Glomerular visceral epithelial cell (primary cell): ENCODE measurements around the gene BTBD9.
A peak's percentile ranks its signal among the peaks of the same experiment; 100 is the strongest.
"Not testable (repeated sequence)": the region's sequence is repeated elsewhere in the genome, so short reads cannot be mapped to it uniquely, and the experiment has no call there.

Source experiments
- DNase-seq: peaks from one replicate; pipeline ENCODE4 v3.0.0-alpha.2; 2016; ENCODE audit errors: extremely low spot score

The BTBD9 gene

DNA sequence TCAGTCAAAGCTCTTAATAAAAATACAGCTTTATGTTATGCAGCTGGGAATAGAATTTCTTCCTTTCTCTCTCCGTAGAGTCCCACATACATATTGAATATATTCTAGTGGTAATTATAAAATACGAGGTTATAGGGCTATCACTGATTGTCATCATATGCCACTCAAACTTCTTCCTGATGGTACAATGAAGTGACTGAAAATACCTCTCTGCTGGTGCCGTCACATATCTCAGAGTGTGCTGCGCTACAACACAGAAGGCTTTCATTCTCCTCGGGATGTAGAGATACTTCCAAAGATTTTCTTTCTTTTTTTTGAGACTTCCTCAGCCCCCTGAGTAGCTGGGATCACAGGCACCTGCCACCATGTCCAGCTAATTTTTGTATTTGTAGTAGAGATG is 249.9 kb downstream of the BTBD9 start:
- DNase-seq = no peak

DNA sequence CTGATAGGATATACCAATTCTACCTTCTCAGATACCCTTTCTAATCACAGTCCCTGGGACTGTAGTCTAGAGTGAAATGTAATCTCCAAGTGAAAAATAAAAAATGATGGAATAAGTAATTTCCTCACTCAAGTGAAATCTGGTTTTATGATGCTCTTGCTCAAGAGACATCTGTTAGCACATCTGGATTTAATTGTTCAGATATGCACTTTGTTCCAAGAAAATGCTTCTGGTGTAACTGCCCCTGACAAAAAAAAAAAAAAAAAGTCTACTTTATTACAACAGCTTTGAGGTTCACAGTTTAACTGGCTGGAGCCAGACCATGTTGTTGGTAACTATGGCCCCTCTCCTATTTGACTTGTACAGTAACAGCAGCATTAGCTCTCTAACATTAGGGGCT is 251.8 kb downstream of the BTBD9 start:
- no peak for DNase-seq

DNA sequence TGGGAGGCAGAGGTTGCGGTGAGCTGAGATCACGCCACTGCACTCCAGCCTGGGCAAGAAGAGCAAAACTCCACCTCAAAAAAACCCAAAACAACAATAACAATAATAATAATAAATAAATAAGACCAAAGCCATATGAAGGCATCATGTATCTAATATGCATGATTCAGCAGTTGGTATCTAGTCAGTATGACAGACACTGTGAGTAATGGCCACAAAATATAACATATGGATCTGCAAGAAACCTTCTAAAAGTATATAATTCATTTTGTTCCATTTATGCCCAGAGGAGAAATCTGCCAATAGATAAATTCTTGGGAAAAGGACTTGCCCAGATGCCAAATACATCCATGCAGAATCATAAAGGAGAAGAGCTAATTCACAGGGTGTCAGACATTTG is 252.3 kb downstream of the BTBD9 start:
- no peak for DNase-seq

DNA sequence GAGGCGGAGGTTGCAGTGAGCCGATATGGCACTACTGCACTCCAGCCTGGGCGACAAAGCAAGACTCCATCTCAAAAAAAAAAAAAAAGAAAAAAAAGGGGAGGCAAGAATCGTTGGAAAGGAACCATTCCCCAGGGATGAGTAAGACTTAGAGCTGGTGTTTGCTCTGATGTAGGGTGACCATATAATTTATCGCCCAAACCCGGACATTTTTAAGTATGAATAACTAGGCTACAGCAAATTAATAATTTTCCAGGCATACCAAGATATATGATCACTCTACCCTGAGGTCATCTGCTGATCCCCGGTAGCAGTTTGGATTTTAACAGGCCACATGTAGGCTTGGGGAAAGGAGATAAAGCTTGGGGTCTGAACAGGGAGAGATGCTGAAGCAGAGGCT is 260.9 kb downstream of the BTBD9 start:
- DNase-seq = peak; percentile 78

DNA sequence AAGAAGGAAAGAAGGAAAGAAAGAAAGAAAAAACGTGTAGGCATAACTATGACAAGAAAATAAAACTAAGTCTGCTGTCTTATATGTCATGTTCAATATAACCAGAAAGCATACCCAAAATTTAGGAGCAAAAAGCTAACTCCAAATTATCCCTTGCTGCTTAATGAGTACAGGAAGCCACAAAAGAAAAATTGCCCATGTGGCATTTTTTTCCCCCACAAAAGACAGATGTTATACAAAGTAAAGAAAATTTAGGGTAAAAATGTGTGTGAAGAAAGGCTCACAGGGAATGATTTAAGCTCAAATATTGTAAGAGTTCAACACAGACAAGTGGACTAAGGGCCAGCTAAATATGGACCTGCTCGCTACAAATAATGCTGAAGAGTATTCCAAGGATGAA is 263.8 kb downstream of the BTBD9 start:
- no peak for DNase-seq

DNA sequence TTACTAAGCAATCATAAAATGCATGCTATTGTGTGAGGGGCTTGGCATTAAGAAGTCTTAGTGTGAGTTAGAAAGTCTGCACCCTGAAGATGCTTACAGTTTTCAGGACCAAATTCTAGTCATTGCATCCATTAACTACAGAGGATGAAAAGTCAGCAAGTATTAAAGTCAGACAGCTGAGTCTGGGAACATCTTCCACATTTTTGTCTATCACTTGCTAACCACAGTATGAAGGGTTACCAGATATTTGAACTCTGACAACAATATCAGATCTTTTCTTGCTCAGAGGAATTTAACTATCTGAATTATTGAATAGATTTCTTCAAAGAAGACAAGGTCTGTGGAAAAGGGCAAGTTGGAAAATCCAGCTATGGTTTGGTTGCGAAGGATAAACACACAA is 264.4 kb downstream of the BTBD9 start:
- DNase-seq = no peak

DNA sequence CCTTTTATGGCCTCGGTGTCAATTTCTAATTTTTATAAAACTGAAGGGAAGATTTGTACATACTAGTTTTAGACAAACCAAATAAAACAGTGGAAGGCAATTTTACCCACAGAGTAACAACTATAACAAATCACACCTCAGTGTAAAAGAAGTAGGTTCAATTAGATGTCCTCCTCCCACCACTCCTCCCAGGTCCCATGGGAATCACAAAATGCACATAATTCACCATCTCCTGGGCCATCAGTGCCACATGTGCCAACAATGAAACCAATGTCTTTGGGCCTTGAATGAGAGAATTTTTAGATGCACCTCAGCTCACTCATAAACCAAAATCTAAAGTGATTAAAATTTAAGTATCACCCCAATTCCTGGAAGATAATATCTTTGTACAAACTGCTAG is 267.8 kb downstream of the BTBD9 start:
- no peak for DNase-seq

DNA sequence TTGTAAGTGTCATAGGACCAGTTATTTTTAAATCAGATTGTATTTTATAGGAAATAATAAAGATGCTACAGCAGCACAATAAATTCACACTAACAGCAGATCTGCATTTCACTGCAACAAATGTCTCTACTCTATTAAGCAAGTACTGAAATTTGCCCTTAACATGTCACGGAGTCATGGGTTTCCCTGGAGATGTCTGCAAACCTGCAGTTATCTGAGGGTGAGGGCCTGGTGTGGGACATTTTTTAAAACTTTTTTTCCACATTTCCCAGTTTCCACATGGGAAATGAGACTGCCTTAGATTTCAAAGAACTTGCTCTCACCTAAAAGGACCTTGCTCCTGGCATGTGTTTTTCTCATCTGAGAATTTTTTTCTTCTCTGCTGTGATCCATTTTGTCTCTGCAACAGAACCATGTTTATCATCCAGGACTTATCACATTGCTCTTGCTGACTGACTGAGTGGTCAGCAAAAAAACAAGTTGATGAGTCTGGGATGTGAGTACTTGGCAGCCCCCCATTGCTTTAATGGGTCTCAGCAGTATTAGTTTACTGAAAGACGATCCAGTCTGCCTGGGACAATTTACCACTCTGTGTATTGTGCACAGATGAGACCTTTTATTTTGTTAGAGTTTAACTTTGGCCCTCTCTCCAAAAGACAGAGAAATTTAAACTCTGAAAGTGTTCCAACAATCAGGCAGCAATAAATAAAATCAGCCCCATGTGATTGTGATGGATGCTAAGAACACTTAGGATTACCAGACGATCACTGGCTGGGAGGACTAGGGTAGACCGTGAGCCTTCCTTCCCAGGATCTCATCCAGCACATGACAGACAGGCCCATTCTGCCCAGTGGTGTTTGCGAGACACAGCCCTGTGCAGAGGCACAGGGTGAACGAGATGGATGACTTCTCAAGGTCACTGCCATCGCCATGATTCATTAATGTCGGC is 268.8 kb downstream of the BTBD9 start:
- DNase-seq = no peak

DNA sequence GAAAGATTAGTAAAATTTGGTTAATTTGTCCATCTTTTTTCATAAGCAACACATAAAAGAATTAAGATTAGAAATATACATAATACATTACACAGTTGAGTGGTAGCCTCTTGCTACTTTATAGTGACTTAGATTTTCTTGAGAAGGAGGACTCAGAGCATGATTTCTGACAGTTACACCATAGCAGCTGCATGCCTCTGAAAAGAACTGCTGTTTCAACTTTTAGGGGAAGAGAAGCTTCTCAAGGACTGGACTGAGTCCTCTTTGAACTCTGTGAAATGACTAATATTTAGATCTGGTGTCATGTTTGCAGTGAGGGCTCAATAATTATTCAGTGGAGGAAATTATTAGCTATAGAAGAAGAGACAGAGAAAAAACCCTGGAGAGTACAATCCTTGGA is 272.5 kb downstream of the BTBD9 start:
- no peak for DNase-seq

DNA sequence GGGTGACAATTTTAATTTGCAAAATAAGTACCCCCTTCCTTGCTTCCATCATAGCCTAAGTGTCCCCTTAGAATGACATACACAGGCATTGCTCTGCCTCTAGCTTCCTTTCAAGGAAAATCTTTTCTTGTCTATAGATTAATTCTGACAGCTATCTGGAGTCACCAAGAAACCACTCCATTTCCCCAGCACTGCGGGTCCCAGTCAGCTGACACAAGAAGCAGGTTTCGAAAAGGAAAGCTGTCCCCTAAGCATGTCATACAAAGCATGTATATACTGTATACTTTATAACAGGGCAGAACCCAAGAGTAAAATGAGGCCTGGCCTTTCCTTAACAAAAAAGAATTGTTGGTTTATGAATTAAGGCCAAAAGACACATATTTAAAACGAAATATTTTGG is 273.5 kb downstream of the BTBD9 start:
- DNase-seq = no peak

DNA sequence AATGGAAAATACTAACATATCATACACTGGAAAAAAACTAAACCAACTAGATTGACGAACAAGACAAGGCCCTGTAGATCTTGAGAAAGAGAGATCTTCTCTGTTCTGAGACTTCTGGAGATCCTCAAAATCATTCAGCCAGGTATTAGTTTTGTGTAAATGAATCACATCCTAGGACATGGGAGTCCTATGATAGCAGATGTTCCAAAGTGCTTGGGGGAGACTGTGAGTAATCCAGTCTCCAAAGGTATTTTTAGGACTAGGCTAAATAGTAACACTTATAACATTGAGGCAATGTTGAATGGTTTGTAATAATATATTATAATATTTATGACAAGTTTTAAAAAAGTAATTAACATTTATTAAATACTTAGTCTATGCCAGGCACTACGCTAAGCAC is 275.0 kb downstream of the BTBD9 start:
- DNase-seq = no peak

DNA sequence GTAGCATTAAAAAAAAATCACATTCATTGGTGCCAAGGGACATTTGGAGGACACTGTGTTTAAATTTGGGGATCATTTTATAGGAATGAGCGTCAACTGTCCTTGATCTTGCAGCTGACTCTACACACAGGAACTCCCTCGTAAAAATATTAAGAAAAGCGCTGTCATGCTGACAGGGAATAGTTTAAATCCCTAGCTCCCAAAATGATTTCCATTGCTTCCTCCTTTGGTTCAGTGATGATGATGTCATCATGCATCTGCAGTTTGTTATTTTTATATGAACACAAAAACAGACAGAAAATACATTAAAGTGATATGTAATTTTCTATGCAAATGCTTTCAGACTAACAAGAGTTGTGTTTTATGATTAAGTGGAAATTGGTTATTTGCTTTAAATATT is 275.6 kb downstream of the BTBD9 start:
- no peak for DNase-seq

DNA sequence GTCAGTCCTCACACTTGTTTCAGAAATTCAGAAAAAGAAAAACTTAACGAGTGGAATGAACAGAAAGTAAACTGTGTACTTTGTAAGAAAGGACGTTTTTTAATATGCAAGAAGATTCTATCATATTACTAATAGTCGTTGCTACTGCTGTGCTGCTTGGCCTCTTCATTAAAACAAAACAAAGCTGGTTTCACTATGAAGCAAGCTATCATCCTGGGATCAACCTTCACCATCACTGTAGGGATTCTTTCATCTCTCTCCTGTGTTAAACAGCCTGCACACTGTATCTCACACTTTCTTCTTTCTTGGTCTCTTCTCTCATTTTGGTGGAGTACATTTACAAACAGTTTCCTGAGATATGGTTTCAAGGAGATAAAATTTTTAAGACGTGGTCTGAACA is 284.2 kb downstream of the BTBD9 start:
- DNase-seq = no peak

DNA sequence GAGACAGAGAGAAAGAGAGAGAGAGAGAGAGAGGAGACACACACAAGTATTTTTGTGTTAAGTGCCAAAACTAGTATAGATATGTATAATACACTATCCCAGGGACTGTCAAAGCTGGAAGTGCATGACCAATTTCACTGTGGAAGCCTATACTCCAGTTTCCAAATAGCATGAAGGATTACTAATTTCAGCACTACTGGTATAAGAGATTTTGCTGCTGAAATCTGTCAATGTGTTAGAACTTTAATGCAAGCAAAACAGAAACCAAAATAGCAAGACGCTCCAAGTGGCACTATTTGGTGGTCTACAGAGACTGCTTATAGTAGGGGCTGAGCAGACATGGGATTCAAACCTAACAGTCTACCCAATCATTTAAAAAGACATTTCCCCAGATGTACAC is 284.8 kb downstream of the BTBD9 start:
- no peak for DNase-seq

DNA sequence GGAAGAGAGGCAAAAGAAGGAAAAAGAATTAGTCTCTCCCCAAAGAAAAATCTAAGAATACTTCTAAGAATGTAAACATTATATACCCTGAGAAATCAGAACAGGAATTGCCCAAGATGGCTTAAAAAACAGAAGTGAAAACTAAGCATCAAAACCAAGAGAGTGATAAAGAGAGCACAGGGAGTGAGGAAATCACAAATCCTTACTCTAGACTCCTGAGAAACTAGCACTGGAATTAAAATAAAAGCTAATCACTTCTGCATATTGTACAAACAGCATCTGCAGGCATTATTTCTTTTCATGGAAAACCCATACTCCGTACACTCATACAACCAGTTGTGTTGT is 285.7 kb downstream of the BTBD9 start:
- DNase-seq = no peak

DNA sequence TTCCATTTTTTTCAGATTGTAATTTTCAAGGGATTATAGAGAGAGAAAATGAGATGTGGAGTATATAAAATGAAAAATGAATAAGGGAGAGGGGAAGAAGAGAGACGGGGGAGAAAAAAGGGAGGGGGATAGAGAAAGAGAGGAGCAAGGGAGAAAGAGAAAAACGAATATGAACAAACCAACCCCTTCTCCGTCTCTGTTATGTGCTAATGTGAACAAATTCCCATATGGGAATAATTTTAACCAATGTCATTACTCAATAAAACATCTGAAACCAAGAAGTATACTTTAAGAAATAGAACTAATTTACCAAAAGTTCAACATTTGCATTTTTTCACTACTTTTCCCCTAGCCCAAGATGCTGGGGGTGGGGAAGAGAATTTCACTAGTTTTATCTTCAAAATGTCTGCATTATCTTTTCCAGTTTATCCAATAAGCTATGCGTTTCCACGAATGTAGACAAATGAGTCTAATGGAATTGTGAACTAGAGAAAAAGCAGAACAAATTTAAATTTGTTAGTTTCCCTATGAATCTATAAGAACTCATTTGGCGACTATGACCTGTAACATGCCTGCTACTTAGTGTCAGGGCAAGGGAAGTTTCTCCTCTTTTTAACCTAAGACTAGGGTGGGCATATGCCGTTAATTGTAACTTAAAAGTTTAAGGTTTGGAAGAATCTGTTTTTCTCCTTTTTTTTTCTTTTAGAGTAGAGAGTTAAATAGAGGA is 286.3 kb downstream of the BTBD9 start:
- DNase-seq = no peak

DNA sequence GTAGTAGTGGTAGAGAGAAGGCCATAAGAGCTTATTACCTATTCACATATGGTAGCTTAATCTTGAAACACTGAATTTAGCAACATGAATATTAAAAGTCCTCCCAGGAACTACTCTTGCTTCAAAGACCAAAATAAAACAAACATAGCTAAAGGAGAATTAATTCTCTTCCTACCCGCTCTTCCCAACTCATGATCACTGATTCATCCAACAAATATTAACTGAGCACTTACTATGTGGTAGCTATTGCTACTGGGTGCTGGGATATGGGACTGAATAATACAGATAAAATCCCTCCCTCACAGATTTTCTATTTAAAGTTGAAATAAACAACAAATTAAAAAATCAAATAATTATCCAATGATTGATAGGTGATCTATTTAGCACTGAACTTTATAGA is 287.1 kb downstream of the BTBD9 start:
- no peak for DNase-seq

DNA sequence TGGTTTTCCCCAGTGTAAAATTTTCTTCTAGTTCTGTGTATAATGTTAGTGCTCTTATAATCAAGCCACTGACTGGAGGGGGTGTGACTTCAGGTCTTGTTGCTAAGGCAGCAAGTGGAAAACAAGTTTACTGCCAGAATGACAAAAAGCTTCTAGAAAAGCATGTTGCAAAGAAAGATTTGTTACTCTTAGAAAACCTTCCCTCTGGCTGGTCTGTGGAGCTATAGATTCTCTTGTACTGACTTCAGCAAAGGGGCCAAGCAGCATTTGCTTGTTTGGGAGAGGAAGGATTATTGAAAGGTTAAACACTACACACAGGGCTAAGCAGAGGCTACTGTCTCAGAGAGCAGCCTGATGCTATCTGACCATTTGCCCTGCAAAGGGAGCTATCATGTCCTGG is 288.8 kb downstream of the BTBD9 start:
- peak; percentile 62 for DNase-seq

DNA sequence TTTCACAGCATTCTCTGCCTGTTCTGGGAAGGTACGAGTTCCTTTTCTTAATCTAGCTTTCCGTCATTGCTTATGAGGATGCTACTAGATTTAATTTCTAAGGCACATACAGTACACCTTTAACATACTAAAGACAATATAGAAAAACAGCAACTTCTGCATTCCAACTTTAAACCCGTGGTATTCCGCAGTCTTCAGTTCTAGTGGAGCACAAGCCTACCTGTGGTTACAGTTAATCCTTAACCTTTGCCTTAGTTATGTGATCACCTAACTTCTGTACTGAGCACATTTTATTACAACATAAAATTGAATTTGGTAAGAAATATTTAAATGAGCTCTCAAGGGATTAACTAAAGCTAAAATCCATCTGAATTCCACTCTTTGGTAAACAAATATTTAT is 289.5 kb downstream of the BTBD9 start:
- DNase-seq = peak; percentile 31

DNA sequence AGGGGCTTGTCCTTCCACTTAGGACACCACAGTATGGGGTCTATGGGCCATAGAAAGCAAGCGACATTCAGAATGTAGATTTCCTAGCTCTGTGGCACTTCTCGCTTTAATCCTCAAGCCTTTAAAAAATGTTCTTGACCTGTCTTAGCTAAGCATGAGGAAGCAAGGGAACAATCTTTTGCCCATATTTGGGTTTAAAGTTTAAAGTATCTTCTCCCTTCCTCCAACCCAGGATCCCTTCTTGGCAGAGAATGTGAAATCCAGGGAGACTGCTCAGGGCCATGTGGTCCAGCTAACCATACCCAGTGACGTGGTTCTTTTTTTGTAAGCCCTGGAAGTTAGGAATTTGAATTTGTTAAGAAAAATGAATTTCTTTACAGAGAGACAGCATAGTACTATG is 289.9 kb downstream of the BTBD9 start:
- peak; percentile 35 for DNase-seq

DNA sequence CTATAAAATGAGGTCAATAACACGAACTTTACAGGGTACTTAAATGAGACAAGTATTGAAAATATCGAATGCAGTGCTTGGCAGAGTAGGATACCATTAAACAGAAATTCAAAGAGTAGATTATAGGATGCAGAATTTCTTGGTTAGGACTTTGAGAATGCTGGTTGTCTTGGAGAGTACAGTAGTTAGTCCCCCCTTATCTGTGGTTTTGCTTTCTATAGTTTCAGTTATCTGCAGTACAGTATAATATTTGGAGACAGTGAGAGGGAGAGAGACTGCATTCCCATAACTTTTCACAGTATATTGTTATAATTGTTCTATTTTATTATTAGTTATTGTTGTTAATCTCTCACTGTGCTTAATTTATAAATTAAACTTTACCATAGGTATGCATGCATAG is 290.5 kb downstream of the BTBD9 start:
- no peak for DNase-seq

DNA sequence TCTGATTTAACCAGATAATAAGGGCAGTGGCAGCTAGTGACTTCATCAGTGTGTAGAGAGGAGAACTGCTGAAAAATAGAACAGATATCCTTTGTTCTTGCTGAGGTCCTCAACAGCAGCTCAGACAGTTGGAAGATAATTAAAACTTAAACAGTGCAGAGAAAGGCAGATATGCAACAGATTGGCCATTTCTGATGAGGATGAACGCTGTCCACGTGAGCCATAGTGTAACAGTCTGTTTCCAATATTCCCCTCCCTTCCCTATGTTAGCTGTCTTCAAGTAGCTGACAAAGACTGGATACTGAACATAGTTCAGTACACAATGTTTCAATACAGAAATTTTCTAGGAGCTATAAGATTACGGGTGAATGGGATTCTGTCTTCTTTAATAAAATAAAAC is 291.4 kb downstream of the BTBD9 start:
- no peak for DNase-seq

DNA sequence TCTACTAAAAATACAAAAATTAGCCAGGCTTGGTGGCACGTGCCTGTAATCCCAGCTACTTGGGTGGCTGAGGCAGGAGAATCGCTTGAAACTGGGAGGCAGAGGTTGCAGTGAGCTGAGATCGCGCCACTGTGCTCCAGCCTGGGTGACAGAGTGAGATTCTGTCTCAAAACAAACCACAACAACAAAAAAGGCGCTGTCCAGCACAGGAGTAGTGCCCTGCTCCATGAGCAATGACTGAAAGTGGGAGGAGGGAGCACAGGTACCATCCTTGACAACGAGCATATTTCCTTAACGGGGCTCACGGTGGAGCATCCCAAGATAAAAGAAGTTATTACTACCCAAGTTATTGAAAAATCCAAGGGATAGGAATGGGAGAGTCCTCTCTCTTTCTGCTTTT is 291.9 kb downstream of the BTBD9 start:
- not testable (repeated sequence) for DNase-seq
